Parathyroid adenoma (tissue), 2 donors: ENCODE measurements around the gene SIGLEC14.
"Not testable (repeated sequence)": the region's sequence is repeated elsewhere in the genome, so short reads cannot be mapped to it uniquely, and the experiment has no call there.

Experiments
- H2AFZ ChIP-seq: fragments of 300-600 bp; sonication (generic); one replicate; pipeline ENCODE4 v1.7.0; 2017; ENCODE audit warnings: antibody characterized with exemption, mild to moderate bottlenecking
- H3K27ac ChIP-seq: fragments of 300-600 bp; sonication (generic); one replicate; pipeline ENCODE4 v1.7.0; 2017
- H3K27me3 ChIP-seq: fragments of 300-600 bp; sonication (generic); one replicate; pipeline ENCODE4 v1.7.0; 2017; ENCODE audit warnings: low read length; ENCODE audit not compliant: control insufficient read depth, insufficient read depth
- H3K36me3 ChIP-seq: fragments of 300-600 bp; sonication (generic); one replicate; pipeline ENCODE4 v1.7.0; 2017; ENCODE audit warnings: low read length; ENCODE audit not compliant: control insufficient read depth, insufficient read depth
- H3K4me1 ChIP-seq: fragments of 300-600 bp; sonication (generic); one replicate; pipeline ENCODE4 v1.7.0; 2017; ENCODE audit warnings: control low read depth
- H3K4me2 ChIP-seq: fragments of 300-600 bp; sonication (generic); one replicate; pipeline ENCODE4 v1.7.0; 2017; ENCODE audit warnings: low read length
- H3K4me3 ChIP-seq: fragments of 300-600 bp; sonication (generic); one replicate; pipeline ENCODE4 v1.7.0; 2017; ENCODE audit warnings: low read depth, low read length
- H3K79me2 ChIP-seq: fragments of 300-600 bp; sonication (generic); one replicate; pipeline ENCODE4 v1.7.0; 2017; ENCODE audit warnings: control low read depth
- H3K9ac ChIP-seq: fragments of 300-600 bp; sonication (generic); one replicate; pipeline ENCODE4 v1.7.0; 2017; ENCODE audit warnings: mild to moderate bottlenecking
- H3K9me3 ChIP-seq: fragments of 300-600 bp; sonication (generic); one replicate; pipeline ENCODE4 v1.7.0; 2017; ENCODE audit warnings: low read length; ENCODE audit not compliant: control insufficient read depth
- TF ChIP-seq, protein P1 (sequence below): fragments of 300-600 bp; sonication (generic); IDR thresholded peaks from one replicate; pipeline ENCODE4 v1.7.0; 2017; ENCODE audit warnings: antibody characterized with exemption, mild to moderate bottlenecking
- donor health status: primary hyperparathyroidism.

SIGLEC14 gene

GRCh38 chr19:51632126-51632525 lies 14.5 kb downstream of the SIGLEC14 start:
- Histone ChIP-seq H3K4me1 (peaks cover 39% of the 10 kb centered on the region), H3K4me3 (peak overlapping the region; percentile 58), H3K9ac (no peak overlapping the region), H3K4me2 (peak overlapping the region; percentile 79), H3K27ac (peak overlapping the region; percentile 93), H3K79me2 (peaks cover 18% of the 10 kb centered on the region), H2AFZ (no peak overlapping the region), H3K27me3 (no peaks in the 10 kb centered on the region), H3K9me3 (no peaks in the 10 kb centered on the region), H3K36me3 (no peaks in the 10 kb centered on the region)
- TF ChIP-seq, protein P1, sequence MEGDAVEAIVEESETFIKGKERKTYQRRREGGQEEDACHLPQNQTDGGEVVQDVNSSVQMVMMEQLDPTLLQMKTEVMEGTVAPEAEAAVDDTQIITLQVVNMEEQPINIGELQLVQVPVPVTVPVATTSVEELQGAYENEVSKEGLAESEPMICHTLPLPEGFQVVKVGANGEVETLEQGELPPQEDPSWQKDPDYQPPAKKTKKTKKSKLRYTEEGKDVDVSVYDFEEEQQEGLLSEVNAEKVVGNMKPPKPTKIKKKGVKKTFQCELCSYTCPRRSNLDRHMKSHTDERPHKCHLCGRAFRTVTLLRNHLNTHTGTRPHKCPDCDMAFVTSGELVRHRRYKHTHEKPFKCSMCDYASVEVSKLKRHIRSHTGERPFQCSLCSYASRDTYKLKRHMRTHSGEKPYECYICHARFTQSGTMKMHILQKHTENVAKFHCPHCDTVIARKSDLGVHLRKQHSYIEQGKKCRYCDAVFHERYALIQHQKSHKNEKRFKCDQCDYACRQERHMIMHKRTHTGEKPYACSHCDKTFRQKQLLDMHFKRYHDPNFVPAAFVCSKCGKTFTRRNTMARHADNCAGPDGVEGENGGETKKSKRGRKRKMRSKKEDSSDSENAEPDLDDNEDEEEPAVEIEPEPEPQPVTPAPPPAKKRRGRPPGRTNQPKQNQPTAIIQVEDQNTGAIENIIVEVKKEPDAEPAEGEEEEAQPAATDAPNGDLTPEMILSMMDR = no peak

GRCh38 chr19:51630315-51630714 lies 16.3 kb downstream of the SIGLEC14 start, which contains the start of gene SIGLEC5:
Gene SIGLEC5 (minus strand): TSS chr19:51630401. CDS start chr19:51630335, 66 bp downstream.
- H3K4me1 ChIP-seq = peaks cover 35% of the 10 kb centered on the region
- not testable (repeated sequence) for H3K27me3 ChIP-seq, H3K36me3 ChIP-seq, H3K9me3 ChIP-seq, H3K9ac ChIP-seq
- H2AFZ ChIP-seq = peak within 1 kb of the TSS; percentile 30
- peak within 1 kb of the TSS; percentile 93 for H3K27ac ChIP-seq
- peaks cover 30% of the 10 kb centered on the region for H3K79me2 ChIP-seq
- H3K4me3 ChIP-seq = peak within 1 kb of the TSS; percentile 58
- H3K4me2 ChIP-seq = peak within 1 kb of the TSS; percentile 79

- H3K4me3 ChIP-seq = peak overlapping the region; percentile 58
- H3K79me2 ChIP-seq = peaks cover 38% of the 10 kb centered on the region
- H3K36me3 ChIP-seq = no peaks in the 10 kb centered on the region
- H3K9ac ChIP-seq = peak overlapping the region; percentile 71
- peak overlapping the region; percentile 51 for H2AFZ ChIP-seq
- no peaks in the 10 kb centered on the region for H3K27me3 ChIP-seq
- H3K4me2 ChIP-seq = peak overlapping the region; percentile 67
- no peaks in the 10 kb centered on the region for H3K9me3 ChIP-seq
- TF ChIP-seq, protein P1 = no peak
- H3K27ac ChIP-seq = peak overlapping the region; percentile 90
- H3K4me1 ChIP-seq = peaks cover 41% of the 10 kb centered on the region
Observed at GRCh38 chr19:51628153-51628939, 18.3 kb downstream of the SIGLEC14 start.

GRCh38 chr19:51627491-51628138 lies 19.0 kb downstream of the SIGLEC14 start:
- peaks cover 38% of the 10 kb centered on the region for H3K79me2 ChIP-seq
- no peaks in the 10 kb centered on the region for H3K36me3 ChIP-seq
- peak overlapping the region; percentile 51 for H2AFZ ChIP-seq
- H3K4me1 ChIP-seq = peaks cover 40% of the 10 kb centered on the region
- peak overlapping the region; percentile 67 for H3K4me2 ChIP-seq
- peak overlapping the region; percentile 90 for H3K27ac ChIP-seq
- H3K4me3 ChIP-seq = peak overlapping the region; percentile 58
- TF ChIP-seq, protein P1 = no peak
- H3K27me3 ChIP-seq = no peaks in the 10 kb centered on the region
- no peaks in the 10 kb centered on the region for H3K9me3 ChIP-seq
- peak overlapping the region; percentile 71 for H3K9ac ChIP-seq

DNA sequence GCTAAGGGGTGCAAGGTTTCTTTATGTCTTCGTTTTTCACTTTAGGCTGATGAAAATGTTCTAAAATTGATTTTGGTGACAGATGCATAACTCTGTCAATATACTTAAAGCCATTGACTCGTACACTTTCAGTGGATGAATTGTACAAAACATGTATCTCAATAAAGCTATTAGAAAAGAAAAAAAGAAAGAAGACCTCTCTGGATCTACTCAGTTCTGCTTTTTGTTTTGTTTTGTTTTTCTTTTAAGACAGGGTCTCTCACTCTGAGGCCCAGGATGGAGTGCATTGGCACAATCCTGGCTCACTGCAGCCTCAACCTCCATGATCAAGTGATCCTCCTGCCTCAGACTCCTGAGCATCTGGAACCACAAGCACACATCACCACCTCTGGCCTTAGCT lies 19.9 kb downstream of the SIGLEC14 start:
- Histone ChIP-seq H2AFZ (no peak overlapping the region), H3K4me1 (peaks cover 35% of the 10 kb centered on the region), H3K27me3 (no peaks in the 10 kb centered on the region), H3K9me3 (no peaks in the 10 kb centered on the region), H3K79me2 (peaks cover 38% of the 10 kb centered on the region), H3K36me3 (no peaks in the 10 kb centered on the region), H3K4me3 (peak overlapping the region; percentile 58), H3K4me2 (peak overlapping the region; percentile 67), H3K9ac (no peak overlapping the region), H3K27ac (peak overlapping the region; percentile 90)
- TF ChIP-seq, protein P1 = no peak
